Inflammatory macrophage (primary cell): ENCODE measurements around the gene ARHGEF3.

Experiments
- DNase-seq, 2 donors: peaks; one replicate each; pipeline ENCODE4 v3.0.0-alpha.2; 2020 to 2022

Gene ARHGEF3

DNA sequence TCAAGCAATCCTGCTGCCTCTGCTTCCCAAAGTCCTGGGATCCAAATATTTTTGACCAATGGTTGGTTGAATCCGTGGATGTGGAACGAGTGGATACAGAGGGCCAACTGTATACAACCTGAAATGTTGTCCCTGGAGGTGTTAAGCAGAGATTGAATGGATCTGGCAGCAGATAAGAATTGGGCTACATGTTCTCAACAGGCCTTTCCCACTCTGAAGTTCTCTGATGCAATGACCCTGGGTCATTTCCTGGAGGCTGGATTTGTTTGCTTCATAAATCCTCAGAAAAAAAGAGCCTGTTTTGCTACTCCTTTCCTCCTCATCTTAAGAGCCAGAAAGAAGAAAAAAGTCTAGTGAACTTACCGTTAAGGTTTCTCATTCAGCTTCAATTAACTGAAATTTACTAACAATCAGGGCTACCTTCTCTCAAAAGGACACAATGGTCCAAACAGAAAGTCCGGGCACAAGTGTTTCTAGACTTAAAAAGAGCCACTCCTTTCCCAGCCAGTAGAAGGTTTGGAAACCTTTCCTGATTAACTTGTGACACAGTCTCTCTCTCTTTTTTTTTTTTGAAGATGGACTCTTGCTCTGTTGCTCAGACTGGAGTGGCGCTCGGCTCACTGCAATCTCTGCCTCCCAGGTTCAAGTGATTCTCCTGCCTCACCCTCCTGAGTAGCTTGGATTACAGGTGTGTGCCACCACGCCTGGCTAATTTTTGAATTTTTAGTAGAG, 6.5 kb downstream of the ARHGEF3 start:
- DNase-seq: peak; percentile 64 to 66

GRCh38 chr3:56792193-56792592, 9.6 kb downstream of the ARHGEF3 start:
- peak; percentile 71 to 78 for DNase-seq

DNA sequence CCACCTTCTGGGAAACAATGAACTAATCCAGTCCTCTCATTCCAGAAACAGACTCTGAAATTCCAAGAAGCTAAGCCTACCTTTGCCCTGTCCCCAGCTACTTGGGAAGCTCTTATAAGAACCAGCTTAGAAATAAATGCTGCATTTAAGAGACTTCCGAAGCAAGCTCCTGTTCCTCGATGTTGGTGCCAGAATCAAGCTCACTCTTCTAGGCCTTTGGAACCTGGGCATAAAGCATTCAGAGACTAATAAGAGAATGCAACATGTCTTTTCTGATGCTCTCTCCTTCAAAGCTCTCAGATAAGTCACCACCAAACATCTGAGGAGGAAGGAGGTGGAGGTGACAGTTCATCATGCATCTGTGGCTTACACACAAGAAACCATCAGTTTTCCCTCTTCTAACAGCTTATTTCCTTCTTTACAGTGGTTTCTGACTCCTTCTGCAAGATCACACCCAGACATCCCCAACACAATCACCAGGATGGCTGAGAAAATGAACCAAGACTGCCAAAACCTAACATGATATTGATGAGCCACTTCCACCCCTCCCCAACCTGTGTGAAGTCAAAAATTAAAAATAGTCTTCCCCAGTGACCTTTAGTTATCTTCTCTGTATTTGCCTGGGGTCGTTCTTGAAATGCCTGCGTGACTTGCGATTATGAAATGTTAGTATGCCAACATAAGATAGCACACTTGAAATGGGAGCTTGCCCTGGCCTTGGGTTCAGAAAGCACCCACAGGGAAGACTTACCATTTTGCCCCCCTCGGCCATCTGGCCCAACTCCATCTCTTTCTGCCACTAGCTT, 11.5 kb downstream of the ARHGEF3 start:
- peak in 1 of 2 donors; percentile 12 for DNase-seq

- DNase-seq: no peak
These were observed 12.7 kb downstream of the ARHGEF3 start for GRCh38 chr3:56789076-56789475.

DNA sequence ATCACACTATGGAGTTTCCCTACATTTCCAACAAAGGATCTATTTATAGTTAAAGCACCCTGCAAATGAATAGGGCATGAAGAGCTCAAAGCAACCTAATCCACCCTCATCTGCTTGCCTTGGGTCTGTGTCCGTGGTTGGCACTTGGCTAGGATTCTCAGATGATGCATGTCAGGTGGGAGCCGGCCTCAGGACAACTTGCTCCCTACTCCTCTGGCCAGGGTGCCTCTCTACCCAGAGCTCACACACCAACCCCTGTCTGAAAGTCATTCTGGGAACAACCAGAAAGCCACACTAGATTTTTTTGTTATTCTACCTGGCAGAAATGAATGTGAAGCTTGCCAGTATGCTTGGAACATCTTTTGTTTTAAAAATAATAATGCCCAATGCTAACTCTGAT, 13.2 kb downstream of the ARHGEF3 start:
- DNase-seq: no peak

- DNase-seq: peak; percentile 53 to 62
These were observed 13.9 kb downstream of the ARHGEF3 start for GRCh38 chr3:56787784-56788256.

DNA sequence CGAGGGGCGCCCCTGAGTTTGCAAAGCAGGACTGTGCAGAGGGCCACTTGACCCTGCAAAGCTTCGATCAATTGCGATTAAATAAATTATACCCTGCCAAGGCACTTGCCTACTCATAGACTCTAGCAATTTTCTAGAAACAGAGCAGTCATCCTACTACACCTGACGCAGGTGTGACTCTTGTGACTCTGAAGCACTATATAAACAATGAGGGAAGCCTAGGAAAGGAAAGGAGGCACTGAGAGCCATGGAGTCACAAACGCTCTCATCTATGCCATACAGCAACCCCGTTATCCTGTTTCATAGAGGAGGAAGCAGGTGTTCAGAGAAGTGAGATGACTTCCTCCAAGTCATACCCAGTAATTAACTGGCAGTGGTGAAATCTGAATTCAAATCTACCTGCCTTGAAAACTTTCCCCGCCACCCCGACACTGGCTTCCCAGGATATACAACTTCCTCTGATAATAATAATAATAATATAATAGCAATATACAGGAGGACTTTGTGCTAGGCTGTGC, 14.4 kb downstream of the ARHGEF3 start:
- DNase-seq: no peak

DNA sequence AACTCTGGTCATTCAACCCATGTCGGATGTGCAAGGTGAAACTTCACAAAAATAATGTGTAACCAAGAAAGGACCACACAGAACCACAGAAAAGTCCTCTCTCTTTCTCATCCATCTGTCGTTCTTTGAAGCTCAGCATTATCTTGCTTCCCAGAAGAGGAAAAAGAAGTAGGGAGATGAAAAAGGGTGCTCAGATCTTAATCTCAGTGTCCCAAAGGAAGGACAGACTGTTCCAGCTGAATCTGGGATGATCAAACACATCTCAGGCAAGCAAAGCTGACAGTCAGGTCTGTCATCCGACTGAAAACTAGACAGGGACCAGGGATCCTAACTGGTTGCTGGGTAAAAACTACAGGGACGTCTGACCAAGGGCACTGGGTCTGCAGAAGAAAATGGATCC, 16.2 kb downstream of the ARHGEF3 start:
- no peak for DNase-seq

DNA sequence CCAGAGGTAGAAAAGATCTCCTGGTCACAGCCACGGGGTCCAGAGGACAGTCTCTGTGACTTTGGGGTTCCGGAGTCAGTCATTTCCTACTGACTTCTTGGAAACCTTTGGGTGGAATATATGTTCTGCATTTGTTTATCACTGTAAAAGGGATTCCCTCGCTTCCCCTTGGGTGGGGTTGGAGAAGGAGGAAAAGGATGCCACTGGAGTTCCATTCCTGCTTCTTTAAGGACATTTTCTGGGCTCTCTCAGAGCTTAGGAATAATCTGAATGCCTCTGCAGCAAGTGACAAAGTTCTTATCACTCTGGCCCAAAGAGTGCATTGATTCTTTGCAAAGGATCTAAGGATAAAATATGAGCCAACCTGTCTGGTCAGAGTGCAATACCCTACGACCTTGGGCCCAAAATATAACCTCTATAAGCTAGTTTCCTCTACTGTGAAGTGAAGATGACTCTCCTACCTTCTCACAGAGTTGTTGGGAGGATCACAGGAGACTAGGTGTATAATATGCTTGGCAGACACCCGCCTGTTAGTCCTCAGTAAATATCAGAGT, 17.2 kb downstream of the ARHGEF3 start:
- peak; percentile 41 to 55 for DNase-seq

- peak; percentile 96 to 97 for DNase-seq
These were observed 17.9 kb downstream of the ARHGEF3 start for GRCh38 chr3:56783644-56784447.

DNA sequence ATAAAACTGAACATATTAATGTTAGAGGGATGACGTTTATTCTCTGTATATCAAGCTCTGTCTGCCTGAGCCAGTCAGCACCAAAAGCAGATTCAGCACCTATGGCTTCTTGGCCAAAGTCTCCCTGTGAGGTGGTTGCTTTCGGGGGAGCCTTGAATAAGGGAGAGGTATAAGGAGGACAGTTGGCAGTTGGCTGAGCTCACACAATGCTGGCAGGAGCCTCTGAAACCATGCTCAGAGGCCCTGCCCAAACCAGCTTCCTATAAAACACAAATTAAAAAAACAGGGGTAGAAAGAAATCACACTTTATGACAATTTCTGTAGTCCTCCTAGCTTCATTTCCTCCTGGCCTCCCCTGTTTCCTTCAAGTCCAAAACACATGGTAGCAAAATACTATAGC, 18.8 kb downstream of the ARHGEF3 start:
- DNase-seq: no peak

DNA sequence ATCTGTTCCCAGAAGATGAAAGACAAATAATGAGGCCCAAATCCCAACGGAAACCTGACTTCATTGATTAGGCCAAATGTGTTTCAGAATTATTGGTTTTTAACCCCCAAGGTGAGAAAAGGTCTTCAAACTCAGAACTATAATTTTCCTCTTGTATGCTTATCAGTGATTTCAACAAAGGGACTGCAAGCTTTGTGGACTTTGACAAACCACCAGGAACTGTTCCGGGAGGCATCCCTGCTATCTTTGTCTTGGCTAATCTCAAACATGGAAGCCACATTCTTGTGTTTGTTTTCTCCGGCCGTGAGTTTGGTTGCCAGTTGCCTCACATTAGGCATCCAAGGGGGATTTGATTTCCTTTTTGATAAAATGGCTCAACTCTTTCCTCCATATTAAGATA, 19.5 kb downstream of the ARHGEF3 start:
- no peak for DNase-seq

DNA sequence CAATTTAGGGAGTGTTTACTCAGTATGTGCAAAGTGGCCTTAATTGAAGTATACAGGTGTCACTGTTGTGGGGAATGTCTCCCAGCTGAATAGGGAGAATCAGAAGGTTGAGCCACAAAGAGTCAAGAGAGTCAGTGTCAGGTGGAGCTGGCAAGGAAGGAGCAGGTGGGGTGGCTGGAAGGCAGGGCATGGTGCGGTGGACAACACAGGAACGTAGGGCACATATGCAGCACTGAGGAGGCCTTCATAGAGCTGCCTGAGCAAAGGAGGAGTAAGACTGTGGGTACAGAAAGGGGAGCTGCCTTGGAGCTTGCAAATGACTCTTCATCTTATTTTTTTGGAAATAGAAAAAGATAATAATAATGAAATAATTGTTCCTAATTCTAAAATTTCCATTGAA, 20.0 kb downstream of the ARHGEF3 start:
- DNase-seq: no peak

DNA sequence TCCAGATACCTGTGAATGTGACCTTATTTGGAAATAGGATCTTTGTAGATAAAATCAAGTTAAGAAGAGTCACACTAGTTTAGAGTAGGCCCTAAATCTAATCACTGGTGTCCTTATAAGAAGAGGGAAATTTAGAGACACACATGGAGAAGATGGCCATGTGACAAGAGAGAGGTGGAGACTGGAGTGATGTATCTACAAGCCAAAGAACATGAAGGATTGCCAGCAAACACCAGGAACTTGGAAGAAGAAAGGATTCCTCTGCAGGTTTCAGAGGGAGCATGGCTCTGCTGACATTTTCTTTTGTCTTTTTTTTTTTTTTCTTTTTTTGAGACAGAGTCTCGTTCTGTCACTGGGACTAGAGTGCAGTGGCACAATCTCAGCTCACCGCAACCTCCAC, 20.8 kb downstream of the ARHGEF3 start:
- DNase-seq: no peak

GRCh38 chr3:56778893-56779292, 22.9 kb downstream of the ARHGEF3 start:
- DNase-seq: no peak

DNA sequence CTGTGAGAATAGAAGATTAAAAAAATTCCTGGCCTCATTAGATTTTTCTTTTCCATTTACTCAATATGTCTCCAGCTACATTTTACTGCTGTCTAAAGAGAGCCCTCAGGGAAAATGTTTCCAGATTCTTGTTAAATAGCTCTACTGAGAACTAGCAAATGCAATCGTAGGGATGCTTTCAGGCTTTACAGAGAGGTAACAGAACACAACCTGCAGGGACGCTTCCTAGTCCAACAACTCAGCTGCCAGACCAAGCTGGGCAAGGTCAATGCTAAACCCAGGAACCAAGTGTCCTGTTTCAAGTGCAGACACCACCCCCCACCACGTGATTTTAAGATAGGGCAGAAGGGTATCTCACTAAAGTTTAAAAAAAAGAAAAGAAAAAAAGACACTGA, 25.2 kb downstream of the ARHGEF3 start:
- DNase-seq: no peak

- DNase-seq: peak; percentile 56 to 69
These were observed 25.8 kb downstream of the ARHGEF3 start for GRCh38 chr3:56775838-56776555.

- DNase-seq: no peak
These were observed 26.3 kb downstream of the ARHGEF3 start for GRCh38 chr3:56775445-56775837.

- peak; percentile 44 to 54 for DNase-seq
These were observed 27.8 kb downstream of the ARHGEF3 start for GRCh38 chr3:56773986-56774385.

GRCh38 chr3:56772952-56773938, 28.5 kb downstream of the ARHGEF3 start:
- DNase-seq: no peak

- DNase-seq: no peak
These were observed 30.4 kb downstream of the ARHGEF3 start for GRCh38 chr3:56771376-56771775.
